GM18867 (cell line): Measurements from ENCODE around the gene CRTAC1.
A peak's percentile ranks its signal among the peaks of the same experiment; 100 is the strongest.

Source experiments
- ATAC-seq: cut with Tn5 transposase; IDR thresholded peaks from one replicate; pipeline ENCODE4 v1.9.1; 2021; ENCODE audit warnings: mild to moderate bottlenecking, moderate library complexity; ENCODE audit not compliant: unreplicated experiment

CRTAC1 gene

DNA sequence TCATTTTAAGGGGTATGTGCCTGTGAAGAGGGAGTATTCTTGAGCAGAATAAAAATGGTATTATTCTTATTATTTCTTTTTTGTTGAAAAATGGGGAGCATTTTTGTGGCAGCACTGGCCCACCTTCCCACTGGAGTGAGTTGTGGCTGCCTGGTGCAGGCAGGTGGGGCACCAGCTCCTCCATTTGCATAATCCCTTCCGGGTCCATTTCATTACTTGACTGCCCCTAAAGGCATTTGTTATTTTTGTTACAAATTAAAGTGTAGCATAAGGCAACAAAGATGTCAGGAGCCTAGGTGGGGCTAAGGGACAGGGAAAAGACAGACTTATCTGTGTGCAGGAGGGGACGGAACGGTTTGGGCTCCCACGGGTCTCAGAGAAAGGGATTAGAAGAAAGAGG is 154.0 kb downstream of the CRTAC1 start:
- ATAC-seq, result no peak

DNA sequence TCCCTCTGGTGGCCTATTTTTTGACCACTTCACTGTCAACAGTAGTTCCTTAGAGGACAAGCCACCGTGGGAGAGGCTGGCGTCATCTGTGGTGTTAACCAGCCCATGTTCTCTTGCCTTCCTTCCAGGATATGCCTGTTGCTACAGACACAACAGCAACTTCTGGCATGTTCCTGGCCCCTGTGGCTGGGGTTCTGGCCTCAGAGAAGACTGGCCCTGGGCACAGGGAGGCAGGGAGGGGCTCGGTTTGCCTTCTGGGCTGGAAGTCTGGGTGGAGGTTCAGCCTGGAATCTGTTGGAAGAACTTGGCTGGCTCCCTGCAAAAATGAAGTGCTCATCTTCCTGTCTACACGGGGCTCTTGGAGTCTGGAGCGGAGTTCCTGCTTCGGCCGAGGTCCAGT is 155.0 kb downstream of the CRTAC1 start:
- ATAC-seq, result no peak

DNA sequence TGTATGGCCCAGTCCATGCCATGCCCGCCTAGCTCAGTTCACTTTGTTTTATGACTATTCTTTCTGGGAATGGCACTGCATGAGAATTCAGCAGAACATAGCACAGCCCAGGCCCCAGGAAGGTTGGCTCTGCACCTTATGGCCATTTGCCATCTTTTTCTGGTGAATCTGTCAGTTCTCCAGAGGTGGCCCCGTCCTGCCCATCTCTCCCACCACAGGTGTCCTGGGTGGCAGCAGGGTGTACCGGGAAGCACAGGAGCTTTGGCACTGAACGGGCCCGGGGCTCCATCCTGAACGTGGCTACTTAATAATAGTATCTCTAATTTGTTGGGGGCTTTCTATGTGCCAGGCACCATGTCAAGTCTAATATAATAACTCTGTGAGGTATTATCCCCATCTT is 156.1 kb downstream of the CRTAC1 start:
- ATAC-seq, result no peak

DNA sequence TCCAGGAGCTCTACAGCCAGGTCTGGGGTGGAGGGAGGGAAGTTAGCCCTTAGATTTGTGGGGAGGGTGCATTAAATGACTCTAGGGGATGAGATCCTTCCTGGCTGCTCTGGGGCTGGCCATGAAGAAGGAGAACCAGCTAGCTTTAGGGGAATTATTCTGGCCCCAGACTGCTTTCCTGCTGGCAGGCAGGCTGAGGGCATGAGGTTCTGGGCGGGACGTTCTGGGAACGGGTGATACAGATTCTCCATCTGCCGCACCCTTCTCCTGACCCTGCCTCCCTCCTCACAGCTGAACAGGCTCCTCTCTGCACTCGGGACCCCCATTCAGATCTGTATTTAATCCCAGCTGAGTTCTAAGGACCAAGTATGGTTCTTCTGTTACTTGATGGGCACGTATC is 156.9 kb downstream of the CRTAC1 start:
- ATAC-seq, result no peak

DNA sequence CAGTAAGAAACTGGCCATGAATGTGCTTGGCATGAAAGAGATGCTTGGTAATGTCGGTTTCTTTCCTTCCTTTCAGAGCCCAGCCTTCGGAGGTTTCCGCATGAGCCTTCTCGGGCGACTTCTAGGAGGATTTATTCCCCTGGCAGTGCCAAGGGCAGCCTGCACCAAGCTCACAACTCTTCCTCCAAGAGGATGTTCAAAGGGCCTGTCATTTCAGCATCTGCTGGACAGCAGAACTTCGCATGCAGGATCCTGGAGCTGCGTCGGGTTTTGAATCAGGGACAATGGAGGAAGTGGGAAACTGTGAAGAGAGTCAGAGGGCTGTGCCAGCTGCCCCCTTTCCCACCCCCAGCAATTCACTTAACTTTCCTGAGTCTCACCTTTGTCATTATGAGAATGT is 159.4 kb downstream of the CRTAC1 start:
- no peak for ATAC-seq

DNA sequence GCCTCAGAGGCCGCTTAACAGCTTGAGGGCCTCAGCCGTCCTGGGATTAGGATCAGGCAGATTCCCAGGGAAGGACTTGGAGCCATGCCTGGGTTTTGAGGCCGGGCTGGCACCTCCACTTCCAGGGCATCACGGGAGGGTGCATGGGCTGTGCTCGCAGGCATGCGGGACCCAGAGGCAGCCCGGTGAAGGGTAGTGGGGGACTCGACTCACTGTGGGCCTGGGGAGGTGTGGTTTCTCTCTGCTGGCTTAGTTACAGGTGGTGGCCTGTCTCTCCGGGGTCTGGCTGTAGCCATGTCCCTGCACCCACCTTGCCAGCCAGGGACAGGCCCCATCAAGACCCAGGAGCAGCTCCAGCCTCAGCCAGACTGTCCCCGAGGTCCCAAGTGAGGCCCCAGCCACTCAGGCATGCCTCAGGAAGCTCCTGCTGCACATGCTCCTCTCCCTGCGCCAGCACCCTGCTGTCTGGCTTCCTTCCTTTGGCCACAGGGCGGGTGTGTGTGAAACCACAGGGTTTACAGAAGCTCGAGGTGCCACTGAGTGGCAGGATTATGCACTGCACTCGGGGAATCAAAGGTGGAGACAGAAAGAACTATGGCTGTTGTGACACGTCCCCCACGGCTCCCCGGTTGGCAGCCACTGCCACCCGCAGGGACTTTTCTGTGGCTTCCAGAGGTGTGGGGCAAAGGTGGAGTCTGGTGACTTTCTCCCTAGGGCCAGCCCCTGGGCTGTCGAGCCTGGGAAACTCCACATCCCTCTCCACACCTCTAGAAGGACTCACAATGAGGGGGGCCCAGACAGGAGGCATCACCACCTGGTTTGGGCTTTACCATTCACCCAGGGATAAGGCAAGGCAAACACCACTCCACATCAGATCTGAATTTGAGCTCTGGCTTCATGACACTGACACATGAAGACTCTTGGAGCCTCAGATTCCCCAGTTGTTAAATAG is 161.1 kb downstream of the CRTAC1 start:
- peak; percentile 98 for ATAC-seq

DNA sequence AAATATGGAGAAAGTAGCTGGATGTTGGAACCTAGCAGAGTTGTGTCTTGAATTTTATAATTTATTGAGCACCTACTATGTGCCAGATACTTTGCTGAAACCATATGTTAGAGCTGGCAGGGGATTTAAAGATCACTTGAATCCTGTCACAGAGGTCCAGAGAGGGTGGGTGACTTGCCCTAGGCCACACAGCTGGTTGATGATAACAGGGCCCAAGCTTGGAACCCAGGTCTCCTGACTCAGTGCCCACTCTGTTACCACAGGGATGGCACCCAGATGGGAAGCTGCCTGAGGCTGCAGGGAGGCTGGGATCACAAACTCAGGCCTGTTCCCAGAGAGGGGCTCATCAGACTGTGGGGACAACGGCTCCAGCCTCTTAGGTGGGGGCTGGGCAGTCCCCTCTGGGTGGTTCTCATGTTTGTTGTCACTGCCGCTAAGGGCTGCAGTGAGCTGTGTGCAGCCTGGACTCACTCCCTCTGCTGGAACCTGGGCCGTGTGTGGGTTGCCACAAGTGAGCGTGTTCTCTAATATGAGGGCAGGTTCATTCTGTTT is 162.2 kb downstream of the CRTAC1 start:
- ATAC-seq, result no peak

DNA sequence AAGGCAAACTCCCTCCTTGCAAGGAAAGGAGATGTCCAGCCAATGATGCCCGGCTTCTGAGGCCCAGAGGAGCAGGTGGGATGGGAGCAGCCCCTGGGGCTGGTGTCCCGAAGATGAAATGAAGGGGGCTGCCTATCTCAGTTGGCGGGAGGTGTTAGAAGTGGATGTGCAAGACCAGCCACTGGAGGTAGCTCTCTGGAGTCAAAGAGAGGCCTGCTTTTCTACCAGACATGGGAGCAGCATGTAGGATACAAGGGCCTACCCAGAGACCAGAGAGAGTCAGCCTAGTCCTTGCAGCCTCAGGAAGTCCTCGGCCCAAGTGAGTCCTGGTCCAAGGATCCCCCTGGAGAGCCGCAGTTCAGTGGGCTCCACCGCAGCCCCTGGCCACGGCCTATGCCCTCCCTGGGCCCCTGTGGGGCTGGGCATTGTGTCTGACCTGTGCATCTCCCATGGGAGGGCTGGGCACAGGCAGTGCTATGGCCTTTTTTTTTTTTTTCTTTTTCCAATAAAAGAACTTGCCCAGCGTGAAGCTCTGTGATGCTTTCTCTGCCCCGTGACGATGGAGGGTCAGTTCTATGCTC is 163.1 kb downstream of the CRTAC1 start:
- ATAC-seq, result no peak

DNA sequence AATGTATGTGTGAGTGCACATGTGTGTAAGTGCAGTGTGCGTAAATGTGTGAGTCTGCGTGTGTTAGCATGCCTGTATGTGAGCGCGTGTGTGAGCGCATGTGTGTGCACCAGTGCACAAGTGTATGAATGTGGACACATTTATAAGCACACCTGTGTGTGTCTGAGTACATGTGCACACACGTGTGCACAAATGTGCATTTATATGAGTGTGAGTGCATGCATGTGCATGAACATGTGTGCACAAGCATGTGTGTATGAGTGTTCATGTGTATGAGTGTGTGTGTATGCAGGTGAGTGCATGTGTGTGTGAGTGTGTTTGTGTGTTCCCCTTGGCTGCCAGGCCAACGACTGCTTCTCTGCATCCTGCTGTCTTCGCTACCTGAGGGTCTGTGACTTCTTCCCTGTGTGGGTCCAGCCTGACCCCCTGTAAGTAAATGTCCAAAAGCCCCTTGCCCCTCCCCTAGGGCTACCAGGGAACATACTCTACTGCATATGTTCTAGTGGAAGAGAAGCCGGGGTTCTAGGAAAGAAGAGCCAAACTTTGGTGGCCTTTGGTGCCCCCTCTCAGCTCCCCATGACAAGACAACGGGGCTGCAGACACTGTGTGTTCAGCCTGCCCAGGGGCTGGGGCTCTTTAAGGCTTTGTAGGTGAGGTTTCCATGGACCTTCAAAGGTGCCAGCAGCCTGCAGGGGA is 163.7 kb downstream of the CRTAC1 start:
- ATAC-seq, result no peak

DNA sequence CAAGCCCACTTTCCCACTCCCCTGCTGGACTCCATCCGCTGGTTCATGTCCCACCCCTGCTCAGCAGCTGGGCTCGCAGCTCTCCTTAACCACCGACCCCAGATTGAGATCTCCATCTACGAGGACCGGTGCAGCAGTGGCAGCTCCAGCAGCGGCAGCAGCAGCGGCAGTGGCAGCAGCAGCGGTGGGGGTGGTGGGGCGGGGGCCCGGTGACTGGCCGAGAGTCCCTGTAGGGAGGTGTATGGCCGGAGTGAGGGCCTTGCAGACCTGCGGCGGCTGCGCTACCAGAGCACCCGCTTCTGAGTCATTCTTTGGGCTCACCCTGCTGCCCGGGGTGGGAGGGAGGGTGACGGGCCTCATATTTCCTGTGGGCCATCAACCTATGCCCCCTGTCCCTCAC is 164.9 kb downstream of the CRTAC1 start:
- no peak for ATAC-seq

DNA sequence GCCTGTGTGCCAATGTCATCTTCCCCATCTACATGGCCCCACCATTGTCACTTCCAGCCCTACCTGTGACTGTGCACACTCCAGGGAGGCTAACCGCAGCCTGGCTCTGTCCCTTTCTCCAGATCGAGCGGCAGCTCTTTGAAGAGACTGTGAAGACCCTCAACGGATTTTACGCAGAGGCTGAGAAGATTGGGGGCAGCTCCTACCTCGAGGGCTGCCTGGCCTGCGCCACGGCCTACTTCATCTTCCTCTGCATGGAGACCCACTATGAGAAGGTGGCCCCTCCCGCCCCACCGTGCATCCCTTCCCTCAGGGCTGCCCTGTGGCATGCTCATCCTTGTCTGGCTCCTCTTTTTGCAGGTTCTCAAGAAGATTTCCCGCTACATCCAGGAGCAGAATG is 166.6 kb downstream of the CRTAC1 start:
- ATAC-seq, result no peak

DNA sequence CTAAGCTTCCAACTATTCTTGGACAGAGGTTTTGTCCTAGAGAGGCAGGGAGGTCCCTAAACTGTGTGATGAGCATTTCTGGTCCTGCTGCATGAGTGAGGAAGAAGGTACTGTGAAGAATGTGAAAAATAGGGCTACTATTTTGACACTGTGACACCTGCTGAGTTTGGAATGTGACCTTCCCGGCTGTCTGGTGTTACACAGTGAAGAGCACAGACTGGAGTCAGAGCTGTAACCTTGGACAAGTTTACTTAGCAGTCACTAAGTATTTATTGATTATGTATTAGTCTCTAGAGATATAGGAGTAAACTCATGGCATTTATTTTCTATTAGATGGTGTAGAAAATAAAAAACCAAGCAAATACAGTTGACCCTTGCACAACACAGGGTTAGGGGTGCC is 168.5 kb downstream of the CRTAC1 start:
- no peak for ATAC-seq

DNA sequence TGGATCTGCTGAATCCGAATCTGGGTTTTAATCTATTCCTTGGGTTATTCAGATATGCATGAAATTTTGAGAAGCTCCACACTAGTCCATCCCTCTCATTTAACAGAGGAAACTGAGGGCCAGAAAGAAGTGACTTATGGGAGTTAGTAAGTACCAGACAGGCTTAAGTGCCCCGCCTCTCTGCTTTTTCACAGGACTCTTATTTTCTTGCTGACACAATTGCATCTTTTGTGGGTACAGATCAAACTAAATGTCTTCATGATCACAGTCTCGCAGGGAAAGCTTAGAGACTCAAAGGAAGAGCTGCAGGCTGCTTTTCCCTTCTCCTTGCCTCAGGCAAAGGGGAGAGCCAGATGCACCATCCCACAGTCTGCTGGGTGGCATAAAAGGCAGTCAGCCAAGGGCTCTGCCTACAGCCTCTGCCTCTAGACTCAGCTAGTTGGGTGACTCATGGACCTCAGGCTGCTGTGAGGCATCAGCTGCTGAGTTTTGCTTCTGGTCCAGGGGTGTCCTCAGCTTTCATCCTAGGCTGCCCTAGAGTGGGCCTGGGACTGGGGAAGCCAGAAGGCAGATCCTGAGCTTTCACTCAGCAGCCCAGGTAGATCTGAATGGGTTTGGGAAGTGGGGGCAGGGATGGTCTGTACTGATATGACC is 169.2 kb downstream of the CRTAC1 start:
- no peak for ATAC-seq

DNA sequence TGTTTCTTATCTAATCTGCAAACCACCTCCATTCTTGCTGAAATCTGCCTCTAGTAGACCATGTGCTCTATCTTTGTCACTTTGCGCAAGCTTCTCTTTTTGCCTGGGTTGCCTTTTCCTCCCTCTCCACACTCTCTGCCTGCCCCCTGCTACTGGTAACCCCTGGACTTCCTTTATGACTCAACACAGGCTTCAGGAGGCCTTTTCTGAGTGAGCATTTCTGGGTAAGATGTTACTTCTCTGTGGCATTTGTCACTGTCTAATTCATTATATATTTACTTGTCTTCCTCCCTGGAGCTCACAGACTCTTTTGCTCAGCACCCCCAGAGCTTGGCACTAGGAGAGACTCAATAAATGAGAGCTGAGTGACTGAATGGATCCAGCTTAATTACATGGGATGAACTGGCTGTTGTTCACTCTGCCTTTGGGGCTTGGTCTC is 172.4 kb downstream of the CRTAC1 start:
- no peak for ATAC-seq

DNA sequence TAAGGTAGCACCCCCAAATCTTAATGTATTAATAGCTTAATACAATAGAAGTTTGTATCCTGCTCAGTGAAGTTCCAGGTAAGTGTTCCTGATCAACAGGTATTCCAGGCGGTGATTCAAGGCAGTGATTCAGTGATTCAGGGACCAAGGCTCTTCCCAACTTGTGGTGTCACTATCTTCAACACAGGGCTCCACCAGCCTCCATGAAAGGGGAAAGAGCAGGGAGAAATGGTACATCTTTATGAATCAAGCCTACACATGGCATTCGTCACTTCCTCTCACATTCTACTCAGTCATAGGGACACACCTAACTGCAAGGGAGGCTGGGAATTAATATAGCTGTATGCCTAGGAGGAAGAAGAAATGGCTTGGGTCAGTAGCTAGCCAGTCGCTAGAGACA is 175.7 kb downstream of the CRTAC1 start:
- ATAC-seq, result no peak

DNA sequence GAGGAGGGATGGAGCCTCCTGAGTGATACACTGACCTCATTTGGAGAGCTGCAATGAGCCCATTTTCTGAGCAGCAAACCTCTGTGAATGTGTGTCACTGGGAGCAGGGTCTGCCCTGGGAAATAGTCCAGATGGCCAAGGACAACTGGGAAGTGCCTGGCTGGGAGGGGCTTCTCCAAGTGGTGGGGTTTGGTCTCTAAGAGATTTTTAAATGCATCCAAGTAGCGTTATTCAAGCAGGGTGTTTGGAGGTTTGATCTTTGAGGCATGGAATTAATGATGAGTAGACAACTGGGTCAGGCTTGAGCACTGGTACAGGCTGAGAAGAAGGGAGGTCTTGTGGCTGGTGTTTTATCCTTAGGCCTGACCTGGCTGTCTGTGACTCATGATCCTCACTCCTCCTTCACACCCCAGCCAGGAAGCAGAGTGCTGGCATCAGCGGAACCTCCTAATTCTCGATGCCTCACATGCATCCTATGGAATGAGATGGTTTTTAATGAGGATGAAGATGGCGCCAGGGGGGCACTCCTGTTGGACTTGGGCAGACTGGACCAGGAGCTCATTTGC is 177.5 kb downstream of the CRTAC1 start:
- ATAC-seq, result no peak

DNA sequence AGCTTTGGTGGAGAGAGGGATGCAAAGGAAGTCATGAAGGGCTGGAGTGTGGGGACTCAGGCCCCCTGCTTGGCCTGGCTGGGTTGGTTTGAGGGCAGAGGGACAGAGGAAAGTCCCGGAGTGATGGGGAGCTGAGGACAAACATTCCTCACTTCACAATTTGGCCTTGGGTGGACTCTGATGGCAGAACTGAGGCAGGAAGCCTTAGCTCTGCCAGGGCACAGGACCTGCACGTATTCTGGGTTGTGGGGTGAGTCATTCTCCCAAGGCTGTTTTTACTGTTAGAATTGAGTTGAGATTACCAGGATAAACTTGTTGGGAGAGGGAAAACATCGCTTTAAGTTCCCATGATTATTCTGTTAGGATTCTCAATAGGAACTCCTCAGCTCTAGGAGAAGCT is 178.1 kb downstream of the CRTAC1 start:
- ATAC-seq, result no peak

DNA sequence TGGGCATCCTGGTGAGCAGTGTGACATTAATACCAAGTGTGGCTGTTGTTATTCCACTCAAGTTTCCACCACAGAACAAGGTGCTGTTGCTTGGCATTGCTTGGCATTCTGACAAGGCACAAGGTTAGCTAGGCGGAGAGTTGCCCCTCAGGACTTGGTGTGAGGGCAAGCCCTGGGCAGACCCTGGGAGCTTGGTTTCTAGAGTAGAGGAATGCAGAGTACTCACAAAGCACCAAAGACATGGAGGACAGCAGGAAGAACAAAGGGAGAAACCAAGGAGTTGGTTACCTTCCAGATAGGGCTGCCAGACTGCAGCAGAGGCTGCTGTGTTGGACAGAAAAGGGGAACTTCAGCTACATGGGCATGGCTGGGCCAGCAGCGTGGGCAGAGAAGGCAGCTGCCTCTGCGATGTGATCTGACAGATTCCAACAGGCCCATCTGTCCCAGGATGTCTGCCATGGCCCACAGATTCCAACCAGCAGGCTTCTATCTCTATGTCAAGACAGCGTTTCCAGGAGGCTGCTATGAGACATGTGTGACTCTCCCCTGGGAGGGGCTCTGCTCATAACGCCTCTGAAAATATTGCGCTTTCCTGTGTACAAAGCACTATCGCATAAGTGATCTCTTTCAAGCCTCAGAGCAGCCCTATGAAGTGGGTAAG is 178.9 kb downstream of the CRTAC1 start:
- ATAC-seq, result no peak

DNA sequence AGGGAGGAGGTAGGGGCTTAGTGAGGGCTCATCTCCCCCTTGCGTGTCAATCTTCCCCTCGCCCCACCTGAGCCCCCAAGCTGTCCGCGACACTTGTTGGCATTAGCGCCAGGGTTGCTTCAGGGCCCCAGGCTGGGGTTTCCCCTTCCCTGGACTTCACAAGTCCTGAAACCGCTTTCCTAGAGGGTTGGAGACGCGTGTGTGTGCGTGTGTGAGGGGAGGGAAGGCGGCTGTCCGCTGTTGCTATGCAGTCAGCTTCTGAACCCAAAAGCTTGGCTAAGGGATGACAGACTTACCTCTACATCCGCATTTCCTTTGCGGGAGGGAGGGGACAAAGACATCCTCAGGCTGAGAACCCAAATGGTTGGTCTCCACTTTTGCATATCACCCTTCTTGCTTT is 180.0 kb downstream of the CRTAC1 start:
- no peak for ATAC-seq
